Left renal pelvis (tissue), 4 donors: ENCODE results near the gene NDRG2. TPM values are rescaled to one million over a fixed set of nuclear protein-coding genes. Genes with fewer than 3 reads are reported as not detected.

Experiments used
- DNase-seq, 4 donors: peaks; one replicate each; pipeline ENCODE4 v3.0.0-alpha.2; 2013; ENCODE audit warnings: low read depth in 4 of 4, low spot score in 3 of 4
- polyA plus RNA-seq, 4 donors: library from polyadenylated mRNA; unstranded; fragments of 120-200 nt; gene quantifications; one replicate each; pipeline ENCODE4 v1.2.1, GENCODE V29; 2013; ENCODE audit not compliant: insufficient read length in 4 of 4

NDRG2 gene
- 100 to 1,000 TPM in 3 of 4 donors, 10 to 100 TPM in 1; 85.9 to 169 (median 163) TPM for polyA plus RNA-seq

- DNase-seq: peak in 3 of 4 donors; percentile 55 to 59 (median 58)
Observed at GRCh38 chr14:21024585-21025370, at the start of gene NDRG2. Gene NDRG2 (minus strand): TSS chr14:21025061. CDS start chr14:21023315, 1,746 bp downstream.

- DNase-seq: no peak
Observed at GRCh38 chr14:21073921-21074320, 49.1 kb upstream of the NDRG2 start.

GRCh38 chr14:21072781-21073339 lies 48.0 kb upstream of the NDRG2 start:
- no peak for DNase-seq

GRCh38 chr14:21072031-21072473 lies 47.2 kb upstream of the NDRG2 start:
- DNase-seq: peak in 1 of 4 donors; percentile 32

- peak in 3 of 4 donors; percentile 82 to 87 (median 84) for DNase-seq
Observed at GRCh38 chr14:21071225-21072030, 46.6 kb upstream of the NDRG2 start.

- peak in 2 of 4 donors; percentile 53 to 63 for DNase-seq
Observed at GRCh38 chr14:21070610-21071224, 45.9 kb upstream of the NDRG2 start.

GRCh38 chr14:21070083-21070609 lies 45.3 kb upstream of the NDRG2 start, which contains the start of gene ARHGEF40:
Gene ARHGEF40 (plus strand): TSS chr14:21070304. CDS start chr14:21070397, 93 bp downstream.
- peak in 1 of 4 donors; percentile 45 for DNase-seq

GRCh38 chr14:21069388-21070082 lies 44.7 kb upstream of the NDRG2 start:
- peak in 1 of 4 donors; percentile 19 for DNase-seq

- DNase-seq: peak in 1 of 4 donors; percentile 61
Observed at GRCh38 chr14:21068521-21069387, 43.9 kb upstream of the NDRG2 start.

- no peak for DNase-seq
Observed at GRCh38 chr14:21066882-21067502, 42.1 kb upstream of the NDRG2 start.

- no peak for DNase-seq
Observed at GRCh38 chr14:21063479-21063878, 38.6 kb upstream of the NDRG2 start.

GRCh38 chr14:21061347-21061668 lies 36.4 kb upstream of the NDRG2 start:
- DNase-seq: no peak

GRCh38 chr14:21060614-21061346 lies 35.9 kb upstream of the NDRG2 start:
- DNase-seq: no peak

GRCh38 chr14:21059842-21060613 lies 35.2 kb upstream of the NDRG2 start:
- no peak for DNase-seq

- no peak for DNase-seq
Observed at GRCh38 chr14:21058903-21059302, 34.0 kb upstream of the NDRG2 start.

- no peak for DNase-seq
Observed at GRCh38 chr14:21057803-21058675, 33.2 kb upstream of the NDRG2 start, which contains the start of gene RNASE8. Gene RNASE8 (plus strand): TSS chr14:21057822. CDS start chr14:21057893, 71 bp downstream.
